ENCODE results near the gene TRIM24. TPM values are rescaled to one million over a fixed set of nuclear protein-coding genes. Genes with fewer than 3 reads are reported as not detected.

Gene TRIM24
- polyA plus RNA-seq, 1 donor: 25.3 TPM

- no peak for DNase-seq (ENCODE audit: low read depth)
Observed at GRCh38 chr7:138625084-138625848, 165.2 kb downstream of the TRIM24 start.

GRCh38 chr7:138625849-138626230 lies 165.8 kb downstream of the TRIM24 start:
- no peak for DNase-seq (ENCODE audit: low read depth)

GRCh38 chr7:138626846-138627245 lies 166.8 kb downstream of the TRIM24 start:
- no peak for DNase-seq (ENCODE audit: low read depth)

- DNase-seq (ENCODE audit: low read depth): no peak
Observed at GRCh38 chr7:138627361-138627760, 167.3 kb downstream of the TRIM24 start.

GRCh38 chr7:138630059-138630610 lies 170.1 kb downstream of the TRIM24 start:
- DNase-seq (ENCODE audit: low read depth): no peak

GRCh38 chr7:138632384-138632783 lies 172.3 kb downstream of the TRIM24 start:
- no peak for DNase-seq (ENCODE audit: low read depth)

GRCh38 chr7:138632826-138633602 lies 173.0 kb downstream of the TRIM24 start:
- no peak for DNase-seq (ENCODE audit: low read depth)

Other genes starting within 250 kb of the TRIM24 start
- not detected for gene SVOPL, start 241.1 kb downstream of the TRIM24 start, polyA plus RNA-seq (ENCODE audit: insufficient read length)